ENCODE results near the gene CMTM5. TPM values are rescaled to one million over a fixed set of nuclear protein-coding genes. Genes with fewer than 3 reads are reported as not detected.
"Not testable (repeated sequence)": the region's sequence is repeated elsewhere in the genome, so short reads cannot be mapped to it uniquely, and the experiment has no call there.

CMTM5 gene
- total RNA-seq, 1 donor from 2014 or later = not detected

DNA sequence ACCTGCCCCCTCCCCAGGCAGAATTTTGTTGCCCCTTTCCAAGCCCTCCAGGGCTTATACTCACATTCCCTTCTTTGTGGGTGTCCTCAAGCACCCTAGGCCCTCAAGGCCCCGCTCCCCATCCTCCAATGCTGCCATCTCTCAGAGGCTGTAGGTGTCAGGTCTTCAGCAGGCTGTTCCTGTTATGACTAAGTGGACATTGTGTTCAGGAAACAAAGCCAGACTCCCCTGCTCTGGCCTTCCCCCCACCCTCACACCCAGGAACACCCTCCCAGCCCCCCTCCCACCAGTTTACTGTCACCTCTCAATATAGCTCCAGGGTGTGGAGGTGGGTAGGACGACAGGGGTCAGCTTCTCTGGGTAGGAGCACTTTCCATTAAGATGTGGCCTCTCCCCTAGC lies 32.6 kb downstream of the CMTM5 start:
- intact Hi-C loops (cut with micrococcal nuclease) = no loop called here
- H3K27ac Mint-ChIP-seq = peak overlapping the region; percentile 16
- H3K27me3 Mint-ChIP-seq (ENCODE audit: insufficient read depth) = peaks cover 5% of the 10 kb centered on the region
- H3K4me3 Mint-ChIP-seq = no peak overlapping the region
- no peaks in the 10 kb centered on the region for H3K36me3 Mint-ChIP-seq (ENCODE audit: low read depth)
- no peaks in the 10 kb centered on the region for H3K9me3 Mint-ChIP-seq
- peaks cover 10% of the 10 kb centered on the region for H3K4me1 Mint-ChIP-seq (ENCODE audit: low read depth)
- DNase-seq (ENCODE audit: low spot score) = no peak

- Mint-ChIP-seq H3K27me3 (ENCODE audit: insufficient read depth) (peaks cover 5% of the 10 kb centered on the region), H3K4me3 (no peak overlapping the region), H3K9me3 (no peaks in the 10 kb centered on the region), H3K36me3 (ENCODE audit: low read depth) (no peaks in the 10 kb centered on the region), H3K27ac (peak overlapping the region; percentile 42), H3K4me1 (ENCODE audit: low read depth) (peaks cover 10% of the 10 kb centered on the region)
- no peak for DNase-seq (ENCODE audit: low spot score)
- intact Hi-C loops (cut with micrococcal nuclease) = no loop called here
Observed at GRCh38 chr14:23409966-23410635, 33.3 kb downstream of the CMTM5 start.

GRCh38 chr14:23411563-23412525 lies 35.0 kb downstream of the CMTM5 start:
- Mint-ChIP-seq H3K27me3 (ENCODE audit: insufficient read depth) (peaks cover 5% of the 10 kb centered on the region), H3K9me3 (no peaks in the 10 kb centered on the region), H3K36me3 (ENCODE audit: low read depth) (no peaks in the 10 kb centered on the region), H3K4me3 (no peak overlapping the region), H3K27ac (no peak overlapping the region), H3K4me1 (ENCODE audit: low read depth) (peaks cover 10% of the 10 kb centered on the region)
- intact Hi-C loops (cut with micrococcal nuclease) = no loop called here
- no peak for DNase-seq (ENCODE audit: low spot score)

DNA sequence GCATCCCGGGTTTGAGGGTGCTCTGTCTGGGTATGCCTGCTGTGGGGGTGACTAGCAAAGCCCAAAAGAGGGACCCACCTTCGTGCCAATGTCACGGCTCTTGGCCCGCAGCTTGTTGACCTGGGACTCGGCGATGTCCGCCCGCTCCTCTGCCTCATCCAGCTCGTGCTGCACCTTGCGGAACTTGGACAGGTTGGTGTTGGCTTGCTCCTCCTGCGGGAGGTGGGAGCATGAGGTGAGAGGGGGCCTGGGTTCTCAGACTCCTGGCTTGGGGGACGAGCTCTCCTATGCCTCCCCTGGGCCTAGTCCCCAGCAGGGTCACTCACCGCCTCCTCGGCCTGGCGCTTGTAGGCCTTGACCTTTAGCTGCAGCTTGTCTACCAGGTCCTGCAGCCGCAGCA lies 36.8 kb downstream of the CMTM5 start:
- DNase-seq (ENCODE audit: low spot score) = no peak
- intact Hi-C loops (cut with micrococcal nuclease) = no loop called here
- no peaks in the 10 kb centered on the region for H3K9me3 Mint-ChIP-seq
- H3K36me3 Mint-ChIP-seq (ENCODE audit: low read depth) = no peaks in the 10 kb centered on the region
- H3K27me3 Mint-ChIP-seq (ENCODE audit: insufficient read depth) = peaks cover 5% of the 10 kb centered on the region
- H3K4me3 Mint-ChIP-seq = no peak overlapping the region
- H3K27ac Mint-ChIP-seq = no peak overlapping the region
- peaks cover 9% of the 10 kb centered on the region for H3K4me1 Mint-ChIP-seq (ENCODE audit: low read depth)

GRCh38 chr14:23414254-23414653 lies 37.4 kb downstream of the CMTM5 start:
- H3K27me3 Mint-ChIP-seq (ENCODE audit: insufficient read depth) = peaks cover 6% of the 10 kb centered on the region
- no peak for DNase-seq (ENCODE audit: low spot score)
- intact Hi-C loops (cut with micrococcal nuclease) = no loop called here
- no peaks in the 10 kb centered on the region for H3K9me3 Mint-ChIP-seq
- no peaks in the 10 kb centered on the region for H3K36me3 Mint-ChIP-seq (ENCODE audit: low read depth)
- H3K27ac Mint-ChIP-seq = no peak overlapping the region
- no peak overlapping the region for H3K4me3 Mint-ChIP-seq
- peaks cover 4% of the 10 kb centered on the region for H3K4me1 Mint-ChIP-seq (ENCODE audit: low read depth)

- Mint-ChIP-seq H3K4me3 (no peak overlapping the region), H3K27ac (no peak overlapping the region), H3K27me3 (ENCODE audit: insufficient read depth) (peaks cover 6% of the 10 kb centered on the region), H3K4me1 (ENCODE audit: low read depth) (peaks cover 2% of the 10 kb centered on the region), H3K9me3 (no peaks in the 10 kb centered on the region), H3K36me3 (ENCODE audit: low read depth) (no peaks in the 10 kb centered on the region)
- no peak for DNase-seq (ENCODE audit: low spot score)
- intact Hi-C loops (cut with micrococcal nuclease) = no loop called here
Observed at GRCh38 chr14:23414906-23415820, 38.3 kb downstream of the CMTM5 start.

DNA sequence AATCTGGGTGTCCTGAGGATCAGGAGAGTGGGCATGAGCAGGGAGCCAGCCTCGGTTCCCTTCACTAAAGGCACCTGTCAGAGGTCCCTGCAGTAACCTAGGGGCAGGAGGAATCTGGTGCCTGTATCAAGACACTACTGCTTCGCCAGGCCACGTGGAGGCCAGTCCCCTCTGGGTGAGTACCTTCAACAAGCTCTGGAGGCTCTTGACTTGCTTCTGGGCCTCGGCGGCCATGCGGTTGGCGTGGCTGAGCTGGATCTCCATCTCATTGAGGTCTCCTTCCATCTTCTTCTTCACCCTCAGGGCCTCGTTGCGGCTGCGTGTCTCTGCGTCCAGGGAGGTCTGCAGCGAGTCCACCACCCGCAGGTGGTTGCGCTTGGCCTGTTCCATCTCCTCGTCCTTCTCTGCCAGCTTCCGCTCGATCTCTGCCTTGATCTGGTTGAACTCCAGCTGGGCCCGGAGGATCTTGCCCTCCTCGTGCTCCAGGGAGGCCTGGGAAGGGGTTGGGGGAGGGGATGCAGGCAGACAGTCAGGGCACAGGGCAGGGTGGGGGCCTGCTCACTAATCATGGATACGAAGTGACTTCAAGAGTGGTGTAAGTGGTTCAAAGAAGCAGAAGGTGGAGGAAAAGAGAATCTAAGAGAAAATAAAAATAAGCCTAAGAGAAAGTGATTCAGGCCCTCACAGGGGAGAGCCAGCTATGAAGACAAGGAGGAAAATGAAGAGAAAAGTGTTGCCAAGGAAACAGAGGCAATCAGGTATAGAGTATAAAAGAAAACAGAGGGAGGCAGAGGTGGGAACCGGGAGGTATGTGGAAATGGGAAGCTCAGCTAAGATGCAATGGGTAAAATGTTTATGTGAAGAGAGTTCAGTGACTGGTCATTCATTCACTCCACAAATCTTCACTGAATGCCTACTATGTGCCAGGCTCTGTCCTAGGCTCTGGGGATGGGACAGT lies 39.3 kb downstream of the CMTM5 start:
- no peak for DNase-seq (ENCODE audit: low spot score)
- Mint-ChIP-seq H3K4me3 (no peak overlapping the region), H3K27ac (no peak overlapping the region), H3K9me3 (no peaks in the 10 kb centered on the region), H3K4me1 (ENCODE audit: low read depth) (peaks cover 11% of the 10 kb centered on the region), H3K27me3 (ENCODE audit: insufficient read depth) (peaks cover 6% of the 10 kb centered on the region), H3K36me3 (ENCODE audit: low read depth) (no peaks in the 10 kb centered on the region)
- intact Hi-C loops (cut with micrococcal nuclease) = no loop called here

DNA sequence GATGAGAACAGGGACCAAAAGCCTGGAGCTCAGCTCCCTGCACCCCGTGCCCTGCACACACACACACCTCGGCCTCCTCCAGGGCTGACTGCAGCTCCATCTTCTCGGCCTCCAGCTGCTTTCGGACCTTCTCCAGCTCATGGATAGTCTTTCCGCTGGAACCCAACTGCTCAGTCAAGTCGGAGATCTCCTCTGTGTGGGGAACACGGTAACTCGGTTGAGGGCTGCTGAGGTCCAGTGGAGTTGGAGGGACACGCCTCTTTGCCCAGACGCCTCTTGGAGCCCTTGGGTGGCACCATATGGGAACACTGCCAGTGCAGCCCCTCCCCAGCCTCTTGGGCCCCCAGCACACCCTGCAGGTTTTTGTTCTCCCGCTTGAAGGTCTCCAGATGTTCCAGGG lies 40.0 kb downstream of the CMTM5 start:
- Mint-ChIP-seq H3K9me3 (no peaks in the 10 kb centered on the region), H3K36me3 (ENCODE audit: low read depth) (no peaks in the 10 kb centered on the region), H3K27me3 (ENCODE audit: insufficient read depth) (peaks cover 6% of the 10 kb centered on the region), H3K27ac (no peak overlapping the region), H3K4me1 (ENCODE audit: low read depth) (peaks cover 18% of the 10 kb centered on the region), H3K4me3 (no peak overlapping the region)
- intact Hi-C loops (cut with micrococcal nuclease) = no loop called here
- no peak for DNase-seq (ENCODE audit: low spot score)

- DNase-seq (ENCODE audit: low spot score); H3K27me3 Mint-ChIP-seq (ENCODE audit: insufficient read depth); H3K9me3 Mint-ChIP-seq; intact Hi-C loops (cut with micrococcal nuclease); H3K4me3 Mint-ChIP-seq; H3K27ac Mint-ChIP-seq; H3K36me3 Mint-ChIP-seq (ENCODE audit: low read depth): not testable (repeated sequence)
- H3K4me1 Mint-ChIP-seq (ENCODE audit: low read depth) = peaks cover 23% of the 10 kb centered on the region
Observed at GRCh38 chr14:23417269-23417668, 40.4 kb downstream of the CMTM5 start.

DNA sequence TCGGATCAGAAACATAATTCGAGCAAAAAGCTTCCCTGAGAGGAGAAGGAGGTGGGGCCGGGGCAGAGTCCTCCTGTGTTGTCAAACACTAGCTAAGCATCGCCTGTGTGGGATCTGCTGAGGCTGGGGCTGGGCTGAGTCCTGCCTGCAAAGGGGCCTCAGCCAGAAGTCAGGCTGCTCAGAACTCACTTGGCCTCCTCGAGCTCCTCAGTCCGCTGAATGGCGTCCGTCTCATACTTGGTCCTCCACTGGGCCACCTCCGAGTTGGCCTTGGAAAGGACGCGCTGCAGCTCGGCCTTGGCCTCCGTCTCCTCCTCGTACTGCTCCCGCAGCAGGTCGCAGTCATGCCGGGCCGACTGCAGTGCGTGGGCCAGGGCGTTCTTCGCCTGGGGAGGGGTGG lies 41.2 kb downstream of the CMTM5 start:
- no peaks in the 10 kb centered on the region for H3K9me3 Mint-ChIP-seq
- H3K4me3 Mint-ChIP-seq = no peak overlapping the region
- no peak for DNase-seq (ENCODE audit: low spot score)
- intact Hi-C loops (cut with micrococcal nuclease) = no loop called here
- H3K36me3 Mint-ChIP-seq (ENCODE audit: low read depth) = no peaks in the 10 kb centered on the region
- no peak overlapping the region for H3K27ac Mint-ChIP-seq
- peaks cover 23% of the 10 kb centered on the region for H3K4me1 Mint-ChIP-seq (ENCODE audit: low read depth)
- H3K27me3 Mint-ChIP-seq (ENCODE audit: insufficient read depth) = peaks cover 4% of the 10 kb centered on the region

- not testable (repeated sequence) for H3K27ac Mint-ChIP-seq
- H3K4me1 Mint-ChIP-seq (ENCODE audit: low read depth) = peaks cover 23% of the 10 kb centered on the region
Observed at GRCh38 chr14:23419646-23420045, 42.8 kb downstream of the CMTM5 start.

DNA sequence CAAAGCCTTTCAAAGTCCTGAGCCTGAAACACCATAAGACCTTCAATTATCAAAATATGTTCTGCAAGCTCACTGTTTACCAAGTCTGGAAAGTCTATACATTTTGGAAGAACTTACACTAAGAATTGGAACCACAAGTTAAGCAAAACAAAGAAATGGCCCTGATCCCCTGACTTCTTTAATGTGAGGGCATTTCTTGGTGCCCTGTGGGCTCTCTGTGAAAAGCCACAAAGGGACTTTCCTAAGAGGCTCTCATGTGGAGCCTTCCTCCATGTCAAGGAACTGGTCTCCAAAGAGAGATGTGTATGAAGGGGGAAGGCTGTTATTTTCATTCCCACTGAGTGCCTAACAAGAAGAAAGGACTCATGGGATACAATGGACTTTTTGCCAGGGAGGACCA lies 44.7 kb downstream of the CMTM5 start:
- Mint-ChIP-seq H3K4me3 (peak overlapping the region; percentile 24), H3K9me3 (no peaks in the 10 kb centered on the region), H3K27ac (peak overlapping the region; percentile 89), H3K36me3 (ENCODE audit: low read depth) (no peaks in the 10 kb centered on the region), H3K27me3 (ENCODE audit: insufficient read depth) (peaks cover 1% of the 10 kb centered on the region), H3K4me1 (ENCODE audit: low read depth) (peaks cover 23% of the 10 kb centered on the region)
- peak; percentile 35 for DNase-seq (ENCODE audit: low spot score)
- intact Hi-C loops (cut with micrococcal nuclease) = no loop called here

More at GRCh38 chr14:23419646-23420045, 42.8 kb downstream of the CMTM5 start:
- H3K4me3 Mint-ChIP-seq; DNase-seq (ENCODE audit: low spot score); H3K36me3 Mint-ChIP-seq (ENCODE audit: low read depth); H3K9me3 Mint-ChIP-seq; H3K27me3 Mint-ChIP-seq (ENCODE audit: insufficient read depth); intact Hi-C loops (cut with micrococcal nuclease): not testable (repeated sequence)

Data from activated T-helper 1 cell treated with anti-CD3 and anti-CD28 coated beads, Interleukin-12 subunit alpha, Interleukin-12 subunit beta, Interleukin-2, Interleukin-4 antibody, amounts not matched to agents 30 ng/mL and 10 ng/mL and 1 ng/mL, durations not matched to agents 14 hours and 24 hours and 36 hours (primary cell).